Activated naive CD4-positive, alpha-beta T cell (primary cell): ENCODE data around the gene MYH9.
"Not testable (repeated sequence)": the region's sequence is repeated elsewhere in the genome, so short reads cannot be mapped to it uniquely, and the experiment has no call there.

Experiments
- DNase-seq, 4 experiments: peaks; one replicate each; lab custom pipeline; 2025; lab: John Stamatoyannopoulos, UW

MYH9 gene

GRCh38 chr22:36291831-36292740 is 95.7 kb downstream of the MYH9 start:
- DNase-seq, result no peak

GRCh38 chr22:36290391-36291075 is 97.2 kb downstream of the MYH9 start:
- DNase-seq, result not testable (repeated sequence)

- not testable (repeated sequence) for DNase-seq
These were observed 97.8 kb downstream of the MYH9 start for GRCh38 chr22:36289948-36290371.

- DNase-seq, result no peak
These were observed 98.3 kb downstream of the MYH9 start for GRCh38 chr22:36289406-36289870.

GRCh38 chr22:36288571-36289405 is 99.0 kb downstream of the MYH9 start:
- DNase-seq, result no peak

GRCh38 chr22:36287881-36288515 is 99.8 kb downstream of the MYH9 start:
- no peak for DNase-seq

- peak in 3 of 4 experiments; percentile 27 to 52 (median 29) for DNase-seq
These were observed 101.4 kb downstream of the MYH9 start for GRCh38 chr22:36286096-36286957.

- no peak for DNase-seq
These were observed 102.2 kb downstream of the MYH9 start for GRCh38 chr22:36285545-36285944.

- no peak for DNase-seq
These were observed 102.8 kb downstream of the MYH9 start for GRCh38 chr22:36285017-36285416.

GRCh38 chr22:36284171-36284571 is 103.6 kb downstream of the MYH9 start:
- no peak for DNase-seq

- no peak for DNase-seq
These were observed 105.4 kb downstream of the MYH9 start for GRCh38 chr22:36282328-36282831.

- no peak for DNase-seq
These were observed 105.9 kb downstream of the MYH9 start for GRCh38 chr22:36281781-36282327.

- DNase-seq, result no peak
These were observed 107.4 kb downstream of the MYH9 start for GRCh38 chr22:36280379-36280778.

GRCh38 chr22:36279219-36279666 is 108.5 kb downstream of the MYH9 start:
- no peak for DNase-seq

GRCh38 chr22:36277482-36278291 is 110.1 kb downstream of the MYH9 start:
- peak in 3 of 4 experiments; percentile 37 to 53 (median 41) for DNase-seq

- DNase-seq, result no peak
These were observed 113.2 kb downstream of the MYH9 start for GRCh38 chr22:36274531-36274930.

GRCh38 chr22:36271951-36272350 is 115.8 kb downstream of the MYH9 start:
- DNase-seq, result not testable (repeated sequence)

- DNase-seq, result not testable (repeated sequence)
These were observed 116.5 kb downstream of the MYH9 start for GRCh38 chr22:36271231-36271630.

- no peak for DNase-seq
These were observed 119.8 kb downstream of the MYH9 start for GRCh38 chr22:36267896-36268485.
